Mesothelial cell of epicardium (in vitro differentiated cells): ENCODE results near the gene HMCN1. TPM values are rescaled to one million over a fixed set of nuclear protein-coding genes. Genes with fewer than 3 reads are reported as not detected.
"Not testable (repeated sequence)": the region's sequence is repeated elsewhere in the genome, so short reads cannot be mapped to it uniquely, and the experiment has no call there.

Source experiments
- DNase-seq, 2 experiments: peaks; one replicate each; pipeline ENCODE4 v3.0.0; 2021; ENCODE audit warnings: low spot score in 2 of 2; ENCODE audit not compliant: unreplicated experiment in 2 of 2
- H3K27ac Mint-ChIP-seq: 2 replicates; pipeline ENCODE4 v1.8.0; 2021; ENCODE audit warnings: mixed read lengths
- H3K27me3 Mint-ChIP-seq: 2 replicates; pipeline ENCODE4 v1.8.0; 2021; ENCODE audit warnings: low read depth, mixed read lengths
- H3K36me3 Mint-ChIP-seq: 2 replicates; pipeline ENCODE4 v1.8.0; 2021; ENCODE audit warnings: mixed read lengths
- H3K4me1 Mint-ChIP-seq: 2 replicates; pipeline ENCODE4 v1.8.0; 2021; ENCODE audit warnings: mixed read lengths
- H3K4me3 Mint-ChIP-seq: 2 replicates; pipeline ENCODE4 v1.8.0; 2021; ENCODE audit warnings: mild to moderate bottlenecking, moderate library complexity, mixed read lengths
- H3K9me3 Mint-ChIP-seq: 2 replicates; pipeline ENCODE4 v1.8.0; 2021; ENCODE audit warnings: mixed read lengths
- CTCF ChIP-seq: fragments of 200-600 bp; sonication (generic); IDR thresholded peaks from one replicate; pipeline ENCODE4 v1.5.0; 2021; ENCODE audit warnings: antibody characterized with exemption; ENCODE audit not compliant: unreplicated experiment
- total RNA-seq: library from RNA; stranded (reverse); gene quantifications from 3 replicates; pipeline ENCODE4 v1.2.1, GENCODE V29; 2021

HMCN1 gene
- total RNA-seq, 1 donor from 2014 or later = 48.8 TPM

- no peak overlapping the region for H3K4me3 Mint-ChIP-seq
- TF ChIP-seq CTCF = no peak
- H3K27ac Mint-ChIP-seq = no peak overlapping the region
- H3K36me3 Mint-ChIP-seq = no peaks in the 10 kb centered on the region
- no peaks in the 10 kb centered on the region for H3K27me3 Mint-ChIP-seq
- peaks cover 2% of the 10 kb centered on the region for H3K4me1 Mint-ChIP-seq
- DNase-seq = no peak
- H3K9me3 Mint-ChIP-seq = no peaks in the 10 kb centered on the region
Measured at GRCh38 chr1:186207391-186208085, 473.3 kb downstream of the HMCN1 start.

- peaks cover 9% of the 10 kb centered on the region for H3K4me1 Mint-ChIP-seq
- no peaks in the 10 kb centered on the region for H3K36me3 Mint-ChIP-seq
- no peak overlapping the region for H3K27ac Mint-ChIP-seq
- H3K27me3 Mint-ChIP-seq = no peaks in the 10 kb centered on the region
- no peak for DNase-seq
- TF ChIP-seq CTCF = no peak
- no peak overlapping the region for H3K4me3 Mint-ChIP-seq
- H3K9me3 Mint-ChIP-seq = no peaks in the 10 kb centered on the region
Measured at GRCh38 chr1:186208405-186209129, 474.4 kb downstream of the HMCN1 start.

DNA sequence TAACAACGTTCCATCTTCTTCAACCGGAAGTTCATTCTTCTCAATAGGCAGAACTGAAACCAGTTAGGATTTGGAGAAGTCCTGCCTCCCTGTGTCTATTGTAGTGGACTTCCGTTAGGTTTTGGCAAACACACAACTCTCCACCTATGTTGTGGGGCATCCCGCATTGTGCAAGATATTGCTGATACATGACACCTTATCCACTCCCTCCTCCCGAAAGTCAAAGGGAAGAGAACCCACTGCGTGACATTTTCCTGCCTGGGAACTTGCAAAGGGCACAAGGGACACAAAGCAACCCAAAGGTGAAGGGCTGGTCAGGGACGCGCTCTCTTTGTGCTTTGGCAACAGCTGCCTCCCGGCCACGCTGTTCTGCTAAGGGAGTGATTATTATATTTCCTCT is 476.1 kb downstream of the HMCN1 start:
- no peak overlapping the region for H3K27ac Mint-ChIP-seq
- no peak for DNase-seq
- H3K4me1 Mint-ChIP-seq = peaks cover 9% of the 10 kb centered on the region
- no peak for TF ChIP-seq CTCF
- no peaks in the 10 kb centered on the region for H3K36me3 Mint-ChIP-seq
- H3K27me3 Mint-ChIP-seq = no peaks in the 10 kb centered on the region
- no peak overlapping the region for H3K4me3 Mint-ChIP-seq
- no peaks in the 10 kb centered on the region for H3K9me3 Mint-ChIP-seq

DNA sequence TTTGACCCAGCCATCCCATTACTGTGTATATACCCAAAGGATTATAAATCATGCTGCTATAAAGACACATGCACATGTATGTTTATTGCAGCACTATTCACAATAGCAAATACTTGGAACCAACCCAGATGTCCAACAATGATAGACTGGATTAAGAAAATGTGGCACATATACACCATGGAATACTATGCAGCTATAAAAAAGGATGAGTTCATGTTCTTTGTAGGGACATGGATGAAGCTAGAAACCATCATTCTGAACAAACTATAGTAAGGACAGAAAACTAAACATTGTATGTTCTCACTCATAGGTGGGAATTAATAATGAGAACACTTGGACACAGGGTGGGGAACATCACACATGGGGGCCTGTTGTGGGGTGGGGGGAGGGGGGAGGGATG is 477.4 kb downstream of the HMCN1 start:
- not testable (repeated sequence) for H3K27ac Mint-ChIP-seq, H3K27me3 Mint-ChIP-seq, DNase-seq, H3K4me3 Mint-ChIP-seq, H3K36me3 Mint-ChIP-seq, H3K9me3 Mint-ChIP-seq, H3K4me1 Mint-ChIP-seq

DNA sequence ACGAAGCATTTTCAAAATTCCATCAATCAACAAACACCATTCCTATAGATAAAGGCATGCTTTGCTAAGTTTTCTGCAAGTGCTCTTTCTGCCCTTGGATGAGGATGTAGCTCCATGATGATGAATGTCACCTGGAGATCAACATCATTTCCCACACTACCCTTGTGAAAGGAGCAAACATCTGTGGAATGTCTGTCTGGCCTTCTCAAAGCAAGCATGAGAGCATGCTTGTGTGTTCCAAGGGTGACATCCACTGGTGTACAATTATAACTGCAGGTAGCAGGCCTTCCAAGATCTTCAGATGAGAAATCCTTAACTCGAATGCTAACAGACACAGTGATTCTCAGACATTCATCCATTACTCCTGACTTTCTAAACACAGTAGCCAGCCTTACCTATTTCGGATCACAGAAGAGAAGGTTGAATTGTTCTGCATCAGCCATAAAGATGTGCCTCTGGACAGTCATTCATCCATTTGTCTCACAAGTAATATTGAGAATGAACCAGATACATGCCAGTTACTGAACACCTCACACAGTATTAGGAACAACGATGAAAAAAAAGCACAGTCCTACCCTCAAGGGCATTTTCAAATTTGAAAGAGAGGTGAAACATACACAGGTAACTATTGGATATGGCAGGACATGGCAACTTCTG is 478.5 kb downstream of the HMCN1 start:
- H3K4me3 Mint-ChIP-seq = no peak overlapping the region
- H3K27ac Mint-ChIP-seq = peak overlapping the region; percentile 14
- peak; percentile 52 for TF ChIP-seq CTCF

DNA sequence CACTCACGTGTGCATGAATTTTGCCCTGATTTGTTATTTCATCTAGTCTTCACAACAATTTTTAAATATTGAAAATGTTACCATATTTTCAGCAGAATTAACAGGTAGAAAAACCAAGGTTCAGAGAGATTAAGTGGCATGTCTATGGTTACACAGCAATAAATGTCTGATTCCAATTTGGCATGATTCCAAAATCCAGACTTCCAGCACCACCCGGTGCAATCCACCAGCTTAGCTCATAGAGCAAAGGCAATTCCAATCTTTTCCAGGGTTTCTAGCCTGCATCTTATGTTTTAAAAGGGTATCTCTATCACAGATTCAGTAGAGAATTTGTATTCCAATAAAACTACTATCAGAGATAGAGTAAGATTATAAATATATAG is 479.0 kb downstream of the HMCN1 start:
- DNase-seq = no peak
- no peak overlapping the region for H3K4me3 Mint-ChIP-seq
- no peak overlapping the region for H3K27ac Mint-ChIP-seq
- no peaks in the 10 kb centered on the region for H3K9me3 Mint-ChIP-seq
- no peaks in the 10 kb centered on the region for H3K36me3 Mint-ChIP-seq
- TF ChIP-seq CTCF = no peak
- H3K4me1 Mint-ChIP-seq = peaks cover 9% of the 10 kb centered on the region
- H3K27me3 Mint-ChIP-seq = no peaks in the 10 kb centered on the region

More for the DNA sequence above, 478.5 kb downstream of the HMCN1 start:
- Mint-ChIP-seq H3K4me1 (peaks cover 9% of the 10 kb centered on the region), H3K9me3 (no peaks in the 10 kb centered on the region), H3K36me3 (no peaks in the 10 kb centered on the region), H3K27me3 (no peaks in the 10 kb centered on the region)
- peak in 1 of 2 experiments; percentile 41 for DNase-seq
